Measurements from ENCODE around the gene EVL.

Gene EVL

DNA sequence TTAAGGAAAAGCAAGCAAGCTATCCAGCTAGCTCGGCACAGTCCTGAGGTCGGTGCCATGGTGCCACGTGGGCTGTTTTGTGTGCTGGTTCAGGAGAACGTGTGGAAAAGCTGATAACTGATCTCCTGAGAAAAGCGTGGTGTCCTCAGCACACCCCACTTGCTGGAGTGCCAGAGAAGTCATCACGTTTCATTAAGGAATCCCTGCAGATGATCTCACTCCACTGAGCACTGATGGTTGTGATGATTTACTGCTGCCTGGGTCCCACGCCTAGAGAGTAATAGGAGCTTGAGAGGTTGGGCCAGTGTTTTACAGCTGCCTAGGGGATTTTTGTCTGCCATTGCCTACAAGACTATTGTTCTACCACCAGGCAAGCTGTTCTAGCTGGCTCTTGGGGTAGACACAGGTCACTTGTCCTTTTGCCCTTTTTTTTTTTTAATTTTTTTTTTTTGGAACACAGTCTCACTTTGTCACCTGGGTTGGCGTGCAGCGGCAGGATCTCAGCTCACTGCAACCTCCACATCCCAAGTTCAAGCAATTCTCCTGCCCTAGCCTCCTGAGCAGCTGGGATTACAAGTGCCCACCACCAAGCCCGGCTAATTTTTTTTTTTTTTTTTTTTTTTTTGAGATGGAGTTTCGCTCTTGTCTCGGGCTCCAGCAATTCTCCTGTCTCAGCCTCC lies 42.3 kb upstream of the EVL start:
- no peak overlapping the region for H3K4me3 ChIP-seq (replicated peaks; ENCODE audit: insufficient read depth, low read length)
- H3K27ac ChIP-seq (replicated peaks), result no peak overlapping the region
- TF ChIP-seq POLR2AphosphoS5 (IDR thresholded peaks at IDR 0.05; ENCODE audit: low read depth) (no peak), GABPA (IDR thresholded peaks at IDR 0.05; ENCODE audit: low read depth) (no peak)
- TF ChIP-seq, protein P1, sequence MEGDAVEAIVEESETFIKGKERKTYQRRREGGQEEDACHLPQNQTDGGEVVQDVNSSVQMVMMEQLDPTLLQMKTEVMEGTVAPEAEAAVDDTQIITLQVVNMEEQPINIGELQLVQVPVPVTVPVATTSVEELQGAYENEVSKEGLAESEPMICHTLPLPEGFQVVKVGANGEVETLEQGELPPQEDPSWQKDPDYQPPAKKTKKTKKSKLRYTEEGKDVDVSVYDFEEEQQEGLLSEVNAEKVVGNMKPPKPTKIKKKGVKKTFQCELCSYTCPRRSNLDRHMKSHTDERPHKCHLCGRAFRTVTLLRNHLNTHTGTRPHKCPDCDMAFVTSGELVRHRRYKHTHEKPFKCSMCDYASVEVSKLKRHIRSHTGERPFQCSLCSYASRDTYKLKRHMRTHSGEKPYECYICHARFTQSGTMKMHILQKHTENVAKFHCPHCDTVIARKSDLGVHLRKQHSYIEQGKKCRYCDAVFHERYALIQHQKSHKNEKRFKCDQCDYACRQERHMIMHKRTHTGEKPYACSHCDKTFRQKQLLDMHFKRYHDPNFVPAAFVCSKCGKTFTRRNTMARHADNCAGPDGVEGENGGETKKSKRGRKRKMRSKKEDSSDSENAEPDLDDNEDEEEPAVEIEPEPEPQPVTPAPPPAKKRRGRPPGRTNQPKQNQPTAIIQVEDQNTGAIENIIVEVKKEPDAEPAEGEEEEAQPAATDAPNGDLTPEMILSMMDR (IDR thresholded peaks at IDR 0.05; ENCODE audit: insufficient read depth, low read length), result no peak
- TF ChIP-seq, protein P2, sequence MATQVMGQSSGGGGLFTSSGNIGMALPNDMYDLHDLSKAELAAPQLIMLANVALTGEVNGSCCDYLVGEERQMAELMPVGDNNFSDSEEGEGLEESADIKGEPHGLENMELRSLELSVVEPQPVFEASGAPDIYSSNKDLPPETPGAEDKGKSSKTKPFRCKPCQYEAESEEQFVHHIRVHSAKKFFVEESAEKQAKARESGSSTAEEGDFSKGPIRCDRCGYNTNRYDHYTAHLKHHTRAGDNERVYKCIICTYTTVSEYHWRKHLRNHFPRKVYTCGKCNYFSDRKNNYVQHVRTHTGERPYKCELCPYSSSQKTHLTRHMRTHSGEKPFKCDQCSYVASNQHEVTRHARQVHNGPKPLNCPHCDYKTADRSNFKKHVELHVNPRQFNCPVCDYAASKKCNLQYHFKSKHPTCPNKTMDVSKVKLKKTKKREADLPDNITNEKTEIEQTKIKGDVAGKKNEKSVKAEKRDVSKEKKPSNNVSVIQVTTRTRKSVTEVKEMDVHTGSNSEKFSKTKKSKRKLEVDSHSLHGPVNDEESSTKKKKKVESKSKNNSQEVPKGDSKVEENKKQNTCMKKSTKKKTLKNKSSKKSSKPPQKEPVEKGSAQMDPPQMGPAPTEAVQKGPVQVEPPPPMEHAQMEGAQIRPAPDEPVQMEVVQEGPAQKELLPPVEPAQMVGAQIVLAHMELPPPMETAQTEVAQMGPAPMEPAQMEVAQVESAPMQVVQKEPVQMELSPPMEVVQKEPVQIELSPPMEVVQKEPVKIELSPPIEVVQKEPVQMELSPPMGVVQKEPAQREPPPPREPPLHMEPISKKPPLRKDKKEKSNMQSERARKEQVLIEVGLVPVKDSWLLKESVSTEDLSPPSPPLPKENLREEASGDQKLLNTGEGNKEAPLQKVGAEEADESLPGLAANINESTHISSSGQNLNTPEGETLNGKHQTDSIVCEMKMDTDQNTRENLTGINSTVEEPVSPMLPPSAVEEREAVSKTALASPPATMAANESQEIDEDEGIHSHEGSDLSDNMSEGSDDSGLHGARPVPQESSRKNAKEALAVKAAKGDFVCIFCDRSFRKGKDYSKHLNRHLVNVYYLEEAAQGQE (IDR thresholded peaks at IDR 0.05; ENCODE audit: insufficient replicate concordance, low read depth), result no peak
- no peaks in the 10 kb centered on the region for H3K27me3 ChIP-seq (ENCODE audit: insufficient read depth, poor library complexity, severe bottlenecking)
- DNase-seq (ENCODE audit: low read depth in 1 of 2, low spot score in 1 of 2), result no peak

DNA sequence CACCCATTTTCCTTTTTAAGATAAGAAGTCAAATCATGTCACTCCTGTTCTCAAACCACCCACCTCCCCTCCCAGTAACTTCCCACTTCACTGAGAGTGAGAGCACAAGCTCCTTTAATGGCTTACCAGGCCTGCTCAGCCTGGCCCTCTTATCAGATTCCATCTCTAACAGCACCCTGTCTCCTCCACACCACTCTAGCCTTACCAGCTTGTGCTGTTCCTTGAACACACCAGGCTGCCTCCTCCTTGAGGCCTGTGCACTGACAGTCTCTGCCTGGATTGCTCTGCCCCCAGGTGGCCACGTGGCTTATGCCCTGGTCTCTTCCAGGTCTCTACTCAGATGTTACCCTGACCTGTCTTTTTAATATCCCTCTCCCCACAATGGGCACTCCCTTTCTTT lies 40.1 kb upstream of the EVL start:
- Histone ChIP-seq H3K27me3 (ENCODE audit: insufficient read depth, poor library complexity, severe bottlenecking) (no peaks in the 10 kb centered on the region), H3K27ac (replicated peaks) (no peak overlapping the region; the same call in 1 of the 2 replicates), H3K4me3 (replicated peaks; ENCODE audit: insufficient read depth, low read length) (no peak overlapping the region)
- peak in 1 of 2 experiments; percentile 82 for DNase-seq (ENCODE audit: low read depth in 1 of 2, low spot score in 1 of 2)
- TF ChIP-seq, protein P2 (IDR thresholded peaks at IDR 0.05; ENCODE audit: insufficient replicate concordance, low read depth), result no peak
- TF ChIP-seq GABPA (IDR thresholded peaks at IDR 0.05; ENCODE audit: low read depth), result no peak
- TF ChIP-seq, protein P1 (IDR thresholded peaks at IDR 0.05; ENCODE audit: insufficient read depth, low read length), result peak; percentile 8
- TF ChIP-seq POLR2AphosphoS5 (IDR thresholded peaks at IDR 0.05; ENCODE audit: low read depth), result no peak
- TF ChIP-seq SPI1 (IDR thresholded peaks at IDR 0.05; ENCODE audit: borderline replicate concordance, low read depth), result no peak

DNA sequence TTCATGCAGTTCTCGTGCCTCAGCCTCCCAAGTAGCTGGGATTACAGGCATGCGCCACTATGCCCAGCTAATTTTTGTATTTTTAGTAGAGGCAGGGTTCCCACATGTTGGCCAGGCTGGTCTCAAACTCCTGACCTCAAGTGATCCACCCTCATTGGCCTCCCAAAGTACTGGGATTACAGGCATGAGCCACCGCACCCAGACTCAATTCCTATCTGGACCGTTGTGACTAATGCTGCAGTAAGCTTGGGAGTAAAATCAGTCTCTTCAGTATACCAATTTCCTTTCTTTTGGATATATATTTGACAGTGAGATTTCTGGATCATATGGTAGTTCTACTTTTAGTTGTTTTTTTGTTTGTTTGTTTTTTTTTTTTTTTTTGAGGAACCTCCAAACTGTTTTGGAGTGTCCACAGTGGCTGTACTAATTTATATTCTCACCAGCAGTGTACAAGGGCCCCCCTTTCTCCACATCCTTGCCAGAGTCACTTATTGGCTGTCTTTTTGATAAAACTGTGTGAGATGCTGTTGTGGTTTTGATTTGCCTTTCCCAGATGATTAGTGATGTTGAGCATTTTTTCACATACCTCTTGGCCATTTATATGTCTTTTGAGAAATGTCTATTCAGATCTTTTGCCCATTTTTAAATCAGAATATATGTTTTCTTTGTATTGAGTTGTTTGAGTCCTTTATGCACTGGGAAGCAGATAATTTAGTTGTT lies 37.3 kb upstream of the EVL start:
- no peaks in the 10 kb centered on the region for H3K27me3 ChIP-seq (ENCODE audit: insufficient read depth, poor library complexity, severe bottlenecking)

More for the DNA sequence above, 37.3 kb upstream of the EVL start:
- H3K4me3 ChIP-seq (replicated peaks; ENCODE audit: insufficient read depth, low read length), result no peak overlapping the region
- DNase-seq (ENCODE audit: low read depth in 1 of 2, low spot score in 1 of 2), result no peak
- TF ChIP-seq, protein P1 (IDR thresholded peaks at IDR 0.05; ENCODE audit: insufficient read depth, low read length), result no peak
- TF ChIP-seq GABPA (IDR thresholded peaks at IDR 0.05; ENCODE audit: low read depth) (no peak), POLR2AphosphoS5 (IDR thresholded peaks at IDR 0.05; ENCODE audit: low read depth) (no peak), SPI1 (IDR thresholded peaks at IDR 0.05; ENCODE audit: borderline replicate concordance, low read depth) (no peak)
- TF ChIP-seq, protein P2 (IDR thresholded peaks at IDR 0.05; ENCODE audit: insufficient replicate concordance, low read depth), result no peak
- H3K27ac ChIP-seq (replicated peaks), result no peak overlapping the region

Measured in HL-60 (cell line).